Measurements from ENCODE around the gene SELENOW. TPM values are rescaled to one million over a fixed set of nuclear protein-coding genes. Genes with fewer than 3 reads are reported as not detected.
A peak's percentile ranks its signal among the peaks of the same experiment; 100 is the strongest.
"Not testable (repeated sequence)": the region's sequence is repeated elsewhere in the genome, so short reads cannot be mapped to it uniquely, and the experiment has no call there.

The SELENOW gene
- total and polyA plus RNA-seq, 2 of the 8 experiments (the other 6 are each of a cell fraction or from before 2014, with no cell fraction given) = 371 to 588 TPM

GRCh38 chr19:47777245-47778048 lies 1.1 kb upstream of the SELENOW start:
- H2AFZ ChIP-seq (ENCODE audit: low read length); H2BK15ac ChIP-seq (ENCODE audit: low read length); H2BK120ac ChIP-seq (replicated peaks; ENCODE audit: low read depth, low read length); H3K27ac ChIP-seq (ENCODE audit: low read depth, low read length); H3K18ac ChIP-seq (ENCODE audit: extremely low read depth, low read length); H2BK12ac ChIP-seq (ENCODE audit: low read depth, low read length); FAIRE-seq; H3K27me3 ChIP-seq (replicated peaks in 1 of 4; ENCODE audit: control insufficient read depth in 3 of 4, extremely low read depth in 1 of 4, insufficient read depth in 3 of 4, low read length in 3 of 4); H3K4ac ChIP-seq (replicated peaks; ENCODE audit: insufficient read length, low read depth, low read length); H3K23me2 ChIP-seq (ENCODE audit: low read depth, low read length); H2BK20ac ChIP-seq (ENCODE audit: low read length); H3K56ac ChIP-seq (replicated peaks; ENCODE audit: insufficient read length, low read depth, low read length); H3K9me3 ChIP-seq (ENCODE audit: insufficient read depth in 2 of 2, low read depth in 1 of 2, low read length in 1 of 2); H4K5ac ChIP-seq (ENCODE audit: insufficient read length, low read depth, low read length); H3K4me1 ChIP-seq (replicated peaks in 1 of 4; ENCODE audit: control insufficient read depth in 3 of 4, insufficient read depth in 4 of 4, low read length in 3 of 4); H3K23ac ChIP-seq (ENCODE audit: insufficient read length); DNase-seq (ENCODE audit: low read depth in 1 of 2, low spot score in 2 of 2); H3K14ac ChIP-seq (ENCODE audit: insufficient read length); H2AK5ac ChIP-seq (ENCODE audit: low read depth, low read length); H4K91ac ChIP-seq (replicated peaks; ENCODE audit: insufficient read length, low read length); H3K79me1 ChIP-seq (ENCODE audit: low read depth, low read length): not testable (repeated sequence)
- POLR2A ChIA-PET (ENCODE audit: partially characterized antibody) = interaction anchor here (0.6 to 5.0 kb wide), 9 partner anchors 10 to 457 kb away, joined by 3 to 34 read pairs (median 3); partner anchors contain the start of gene NOP53
- H3K36me3 ChIP-seq (ENCODE audit: control insufficient read depth in 2 of 4, insufficient read depth in 4 of 4, low read length in 3 of 4) = peaks cover 10 to 18% (median 14%) of the 10 kb centered on the region in 4 experiments
- WGBS, 2 experiments (ENCODE audit: extremely low coverage in 1 of 2, insufficient coverage in 1 of 2, insufficient read length in 1 of 2, insufficient replicate concordance in 2 of 2, low coverage in 1 of 2, low lambda C conversion rate in 2 of 2, missing lambda C conversion rate in 1 of 2) = 81% methylated on average over 23 of the region's 23 CpGs; no CpG with 5 or more reads in 1 of the 2 experiments
- peak overlapping the region; percentile 57 to 97 (median 75) for H3K4me3 ChIP-seq (ENCODE audit: extremely low read depth in 1 of 4, insufficient read depth in 2 of 4, low read depth in 3 of 4, low read length in 4 of 4)
- peak overlapping the region; percentile 97; the same call in 1 of the 2 replicates for H2BK5ac ChIP-seq (ENCODE audit: low read depth, low read length)
- H3K79me2 ChIP-seq (ENCODE audit: control insufficient read depth in 1 of 2, insufficient read depth in 2 of 2, low read length in 2 of 2) = peaks cover 13 to 25% of the 10 kb centered on the region in 2 experiments
- peak overlapping the region; percentile 100; the same call in 1 of the 2 replicates for H4K8ac ChIP-seq (ENCODE audit: extremely low read depth, insufficient read depth, low read length)
- H3K9ac ChIP-seq (replicated peaks in 1 of 4; ENCODE audit: extremely low read depth in 1 of 4, low read depth in 3 of 4, low read length in 3 of 4) = peak overlapping the region in 3 of 4 experiments; percentile 83 to 95 (median 94); a peak in 3 of 7 replicates
- CTCF ChIA-PET (ENCODE audit: partially characterized antibody) = interaction anchor here (1.2 to 1.8 kb wide), 4 partner anchors 11 to 72 kb away, joined by 3 to 10 read pairs (median 4); no protein-coding TSS in a partner anchor
- peaks cover 8 to 17% of the 10 kb centered on the region in 2 experiments for H4K20me1 ChIP-seq (replicated peaks in 1 of 2; ENCODE audit: control insufficient read depth in 1 of 2, insufficient read depth in 2 of 2, low read length in 2 of 2)
- H3K4me2 ChIP-seq (ENCODE audit: insufficient read depth in 1 of 2, low read depth in 2 of 2, low read length in 2 of 2) = peak overlapping the region; percentile 59 to 92
- TF ChIP-seq KDM1A (IDR thresholded peaks at IDR 0.05; ENCODE audit: borderline replicate concordance, low read length) = peak; percentile 49; the same call in 1 of the 2 replicates

Measured in H1 (cell line).